HG03175 (cell line): ENCODE measurements around the gene C13orf46.

ENCODE experiments used
- ATAC-seq: cut with Tn5 transposase; IDR thresholded peaks from one replicate; pipeline ENCODE4 v1.9.1; 2021; ENCODE audit warnings: mild to moderate bottlenecking, moderate library complexity; ENCODE audit not compliant: unreplicated experiment

C13orf46 gene

DNA sequence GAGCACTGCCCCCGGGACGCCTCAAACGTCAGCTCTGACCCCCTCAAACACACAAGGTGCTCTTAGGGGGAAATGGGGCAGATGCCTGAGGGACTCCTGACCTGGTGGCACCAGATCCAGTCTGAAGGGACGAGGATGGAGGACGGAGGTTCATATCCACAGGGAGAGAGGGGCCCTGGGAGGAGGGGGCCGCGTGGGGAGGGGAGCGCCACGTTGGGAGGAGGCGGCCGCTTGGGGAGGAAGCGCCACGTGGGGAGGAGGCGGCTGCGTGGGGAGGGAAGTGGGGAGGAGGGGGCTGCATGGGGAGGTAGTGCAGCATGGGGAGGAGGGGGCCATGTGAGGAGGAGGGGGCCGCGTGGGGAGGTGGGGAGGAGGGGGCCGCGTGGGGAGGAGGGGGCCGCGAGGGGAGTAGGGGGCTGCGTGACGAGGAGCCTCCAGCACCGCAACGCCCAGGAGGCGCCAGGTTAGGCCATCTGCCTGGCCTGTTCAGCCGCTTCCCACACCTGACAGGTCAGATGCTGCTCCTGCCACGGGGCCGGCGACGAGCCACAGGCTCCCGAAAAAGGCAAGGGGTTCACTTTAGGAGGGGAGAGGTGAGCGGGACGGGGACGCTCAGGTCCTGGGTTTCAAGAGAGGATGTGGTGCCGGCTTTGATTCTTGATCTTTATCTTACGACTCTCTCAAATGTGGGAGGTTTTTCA lies 36.7 kb upstream of the C13orf46 start:
- no peak for ATAC-seq

GRCh38 chr13:114009590-114010400 lies 35.9 kb upstream of the C13orf46 start:
- ATAC-seq: no peak

DNA sequence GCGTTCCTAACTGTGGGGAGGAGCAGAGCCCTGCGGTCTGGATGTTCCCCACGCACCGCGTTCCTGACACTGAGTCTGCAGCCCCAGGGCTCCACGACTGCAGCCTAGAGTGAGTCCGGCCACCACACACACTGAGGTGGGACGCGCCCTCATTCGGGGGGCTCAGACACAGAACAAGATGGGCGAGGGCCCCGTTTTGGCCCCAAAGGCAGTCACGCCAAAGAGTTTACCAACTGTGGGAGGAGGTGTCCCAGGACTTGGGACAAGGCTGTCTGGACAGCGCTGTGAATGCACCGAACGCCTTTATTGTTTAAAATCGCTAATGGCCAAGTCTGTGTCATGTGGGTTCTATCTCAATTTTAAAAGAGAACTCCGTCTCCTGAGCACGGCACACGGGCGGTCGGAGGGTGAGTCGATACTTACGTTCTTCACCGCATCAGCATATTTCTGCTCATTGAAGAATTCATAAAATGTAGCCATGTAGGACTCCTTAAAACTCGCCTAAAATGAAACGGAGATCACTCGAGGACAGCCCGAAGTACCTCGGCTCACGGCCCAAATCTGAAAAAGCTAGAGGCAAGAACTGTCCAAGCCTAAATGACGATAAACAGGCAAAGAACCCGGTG lies 35.2 kb upstream of the C13orf46 start:
- ATAC-seq: no peak

DNA sequence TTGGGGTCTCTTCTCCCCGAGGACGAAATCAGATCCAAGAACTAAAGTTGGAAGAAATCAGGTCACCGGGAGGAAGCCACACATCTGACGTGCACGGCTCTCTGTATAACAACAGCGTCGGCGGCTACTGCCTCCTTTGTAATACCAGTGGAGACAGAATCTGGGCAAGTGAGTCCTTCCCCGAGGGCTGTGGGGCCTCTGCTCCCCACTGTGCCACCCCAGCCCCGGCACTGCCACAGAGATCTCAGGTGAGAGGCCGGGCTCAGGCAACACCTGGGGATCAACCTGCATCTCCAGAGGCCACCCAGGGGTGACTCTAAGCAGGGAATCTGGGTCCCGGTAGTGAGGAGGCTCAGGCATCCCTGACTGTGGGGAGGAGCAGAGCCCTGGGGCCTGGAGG lies 33.7 kb upstream of the C13orf46 start:
- ATAC-seq: no peak

- ATAC-seq: no peak
These were observed 31.4 kb upstream of the C13orf46 start for GRCh38 chr13:114005206-114005724.

GRCh38 chr13:114004420-114005205 lies 30.7 kb upstream of the C13orf46 start:
- ATAC-seq: no peak

- no peak for ATAC-seq
These were observed 29.0 kb upstream of the C13orf46 start for GRCh38 chr13:114002771-114003321.

GRCh38 chr13:114002009-114002544 lies 28.2 kb upstream of the C13orf46 start:
- ATAC-seq: no peak

DNA sequence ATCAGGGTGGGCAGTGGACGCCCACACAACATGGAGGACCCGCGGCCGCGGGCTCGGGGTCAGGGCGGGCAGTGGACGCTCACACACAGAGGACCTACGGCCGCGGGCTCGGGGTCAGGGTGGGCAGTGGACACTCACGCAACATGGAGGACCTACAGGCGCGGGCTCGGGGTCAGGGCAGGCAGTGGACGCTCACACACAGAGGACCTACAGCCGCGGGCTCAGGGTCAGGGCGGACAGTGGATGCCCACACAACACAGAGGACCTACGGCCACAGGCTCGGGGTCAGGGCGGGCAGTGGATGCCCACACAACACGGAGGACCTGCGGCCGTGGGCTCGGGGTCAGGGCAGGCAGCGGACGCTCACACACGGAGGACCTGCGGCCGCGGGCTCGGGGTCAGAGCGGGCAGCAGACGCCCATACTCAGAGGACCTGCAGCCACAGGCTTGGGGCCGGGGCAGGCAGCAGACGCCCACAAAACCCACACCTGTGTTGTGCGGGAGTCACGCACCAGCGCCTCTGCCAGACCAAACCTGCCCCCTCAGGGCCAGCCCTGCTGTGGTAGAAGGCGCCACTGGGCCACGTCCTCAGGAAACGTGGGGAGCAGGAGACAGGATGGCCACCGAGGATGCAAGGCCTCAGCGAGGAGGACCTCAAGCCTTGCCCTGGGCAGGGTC lies 27.6 kb upstream of the C13orf46 start:
- no peak for ATAC-seq

DNA sequence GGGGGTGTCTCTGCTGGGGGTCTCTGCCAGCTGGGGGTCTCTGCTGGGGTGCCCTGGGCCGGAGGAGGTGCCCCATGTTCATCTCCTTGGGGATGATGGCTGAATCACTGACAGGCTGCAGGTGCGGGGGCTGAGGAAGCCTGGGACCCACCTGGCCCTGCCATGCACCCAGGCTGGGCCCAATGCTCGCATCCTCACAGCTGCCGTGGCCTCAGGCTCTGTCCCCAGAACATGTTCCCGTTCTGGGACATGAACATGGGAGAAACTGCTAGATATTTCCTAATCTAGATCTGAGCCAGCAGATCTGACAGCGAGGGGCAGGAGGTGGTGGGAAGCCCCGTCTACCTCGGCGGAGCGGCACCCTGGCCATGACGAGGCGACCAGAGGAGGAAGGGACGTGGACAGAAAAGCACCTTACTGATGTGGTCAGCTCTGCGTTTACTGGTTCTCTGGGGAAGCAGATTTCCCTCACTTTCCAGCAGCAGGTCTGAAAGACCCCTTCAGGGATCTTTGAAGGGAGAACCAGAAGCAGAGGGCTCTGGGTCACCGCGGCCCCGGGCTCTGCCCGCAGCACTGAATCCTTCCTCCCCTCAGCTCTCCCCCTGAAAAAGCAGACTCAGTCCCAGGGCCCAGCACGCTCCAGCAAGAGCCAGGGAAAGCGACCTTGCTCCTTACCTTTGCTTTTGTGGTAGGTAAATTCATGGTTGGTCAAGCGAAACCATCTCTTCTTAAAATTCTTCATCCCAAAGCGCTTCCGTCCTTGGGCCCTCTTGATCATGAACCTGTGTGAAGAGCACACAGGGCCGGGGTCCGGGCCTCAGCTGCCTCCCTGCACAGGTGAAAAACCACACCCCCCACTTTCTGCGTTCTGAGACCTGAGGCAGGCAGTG lies 26.5 kb upstream of the C13orf46 start:
- no peak for ATAC-seq

- ATAC-seq: no peak
These were observed 25.7 kb upstream of the C13orf46 start for GRCh38 chr13:113999618-113999910.

DNA sequence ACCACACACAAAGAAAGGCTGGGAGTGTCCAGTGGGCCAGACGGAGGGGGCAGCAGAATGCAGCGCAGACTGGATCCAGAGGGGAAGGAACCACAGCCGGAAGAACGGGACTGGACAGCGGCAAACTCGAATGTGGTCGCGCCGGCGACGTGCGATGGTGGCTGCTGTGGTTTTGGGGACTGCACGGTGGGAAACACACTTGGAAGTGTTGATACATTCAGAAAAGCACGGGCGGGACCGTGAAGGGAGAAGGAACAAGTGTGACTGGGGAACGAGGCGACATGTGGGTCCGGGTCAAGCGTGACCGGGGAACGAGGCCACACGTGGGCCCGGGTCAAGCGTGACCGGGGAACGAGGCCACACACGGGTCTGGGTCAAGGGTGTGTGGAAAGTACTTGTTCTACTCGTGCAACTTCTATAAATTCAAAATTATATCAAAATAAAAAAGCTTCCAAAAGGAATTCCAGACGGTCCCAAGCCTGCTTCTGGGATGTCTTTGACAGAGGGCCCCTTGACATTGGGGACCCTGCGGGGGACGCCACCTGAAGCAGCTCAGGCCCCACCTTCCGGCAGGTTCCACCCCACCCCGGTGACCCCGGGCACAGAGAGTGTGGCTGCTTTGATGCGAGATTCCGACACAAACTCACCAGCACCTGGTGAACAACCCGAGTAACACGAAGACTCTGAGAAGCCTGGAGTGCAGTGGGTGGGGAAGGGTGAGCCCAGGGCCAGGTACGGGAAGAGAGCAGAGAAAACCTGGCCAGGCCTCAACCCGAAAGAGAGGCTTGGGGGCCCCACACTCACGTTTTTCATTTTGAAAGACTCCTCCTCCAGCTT lies 25.1 kb upstream of the C13orf46 start:
- no peak for ATAC-seq

- no peak for ATAC-seq
These were observed 24.2 kb upstream of the C13orf46 start for GRCh38 chr13:113997845-113998751.

- ATAC-seq: no peak
These were observed 23.3 kb upstream of the C13orf46 start for GRCh38 chr13:113996912-113997745.

DNA sequence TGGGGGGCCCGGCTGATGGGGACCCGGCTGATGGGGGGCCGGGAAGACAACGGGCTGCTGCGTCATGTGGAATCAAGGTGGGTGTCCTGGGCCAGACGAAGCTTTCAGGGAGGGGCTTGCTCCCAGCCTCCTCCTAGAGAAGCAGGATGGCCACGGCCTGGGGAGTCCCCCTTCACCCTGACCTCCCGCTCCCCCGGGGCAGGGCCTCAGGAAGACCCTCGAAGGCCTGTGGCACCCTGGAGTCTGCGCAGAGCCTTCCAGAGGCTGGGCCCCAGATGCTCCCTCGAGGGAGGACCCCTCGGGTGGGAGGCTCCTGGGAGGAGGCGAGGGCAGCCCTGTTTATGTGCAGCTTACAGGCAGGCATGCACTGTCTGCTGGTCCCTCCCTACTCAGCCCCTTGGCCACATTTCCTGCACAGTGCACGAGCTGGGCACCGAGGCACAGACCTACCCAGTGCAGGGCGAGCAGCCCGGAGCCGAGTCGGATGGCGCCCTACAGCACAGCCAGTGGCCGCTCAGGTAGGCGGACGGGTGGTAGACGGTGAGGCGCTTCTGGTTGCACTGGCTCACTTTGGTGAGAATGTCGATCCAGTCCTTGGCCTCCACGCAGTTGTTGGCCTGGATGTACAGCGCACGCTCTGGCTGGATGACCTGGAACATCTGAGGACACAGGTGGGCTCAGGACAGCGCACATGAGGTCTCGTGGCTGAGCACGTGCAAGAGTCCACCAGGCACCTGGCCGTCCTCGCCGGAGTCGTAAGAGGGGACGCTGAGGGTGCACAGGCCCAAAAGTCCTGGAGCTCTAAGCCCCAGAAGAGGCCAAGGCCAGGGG lies 22.4 kb upstream of the C13orf46 start:
- no peak for ATAC-seq
